DMS114 treated with DMSO at 0.1 percent for 48 hours (cell line): Measurements from ENCODE around the gene RPS6KC1.
"Not testable (repeated sequence)": the region's sequence is repeated elsewhere in the genome, so short reads cannot be mapped to it uniquely, and the experiment has no call there.

ENCODE experiments used
- DNase-seq: peaks from one replicate; lab custom pipeline; 2025; ENCODE audit not compliant: unreplicated experiment; lab: John Stamatoyannopoulos, UW

The RPS6KC1 gene

GRCh38 chr1:213138391-213138790 lies 87.3 kb downstream of the RPS6KC1 start:
- DNase-seq, result no peak

GRCh38 chr1:213138892-213139291 lies 87.9 kb downstream of the RPS6KC1 start:
- no peak for DNase-seq

DNA sequence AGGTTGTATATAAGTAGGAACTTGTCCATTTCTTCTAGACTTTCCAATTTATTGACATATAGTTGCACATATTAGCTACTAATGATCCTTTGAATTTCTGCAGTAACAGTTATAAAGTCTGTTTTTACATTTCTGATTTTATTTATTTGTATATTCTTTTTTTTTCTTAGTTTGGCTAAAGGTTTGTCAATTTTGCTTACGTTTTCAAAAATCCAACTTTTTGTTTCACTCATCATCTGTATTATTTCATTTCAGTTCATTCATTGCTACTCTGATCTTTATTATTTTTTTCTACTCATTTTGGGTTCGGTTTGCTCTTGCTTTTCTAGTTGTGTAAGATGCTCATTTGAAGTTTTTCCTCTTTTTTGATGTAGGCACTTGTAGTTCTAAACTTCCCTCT lies 97.9 kb downstream of the RPS6KC1 start:
- DNase-seq, result no peak

GRCh38 chr1:213150090-213150489 lies 99.0 kb downstream of the RPS6KC1 start:
- not testable (repeated sequence) for DNase-seq

DNA sequence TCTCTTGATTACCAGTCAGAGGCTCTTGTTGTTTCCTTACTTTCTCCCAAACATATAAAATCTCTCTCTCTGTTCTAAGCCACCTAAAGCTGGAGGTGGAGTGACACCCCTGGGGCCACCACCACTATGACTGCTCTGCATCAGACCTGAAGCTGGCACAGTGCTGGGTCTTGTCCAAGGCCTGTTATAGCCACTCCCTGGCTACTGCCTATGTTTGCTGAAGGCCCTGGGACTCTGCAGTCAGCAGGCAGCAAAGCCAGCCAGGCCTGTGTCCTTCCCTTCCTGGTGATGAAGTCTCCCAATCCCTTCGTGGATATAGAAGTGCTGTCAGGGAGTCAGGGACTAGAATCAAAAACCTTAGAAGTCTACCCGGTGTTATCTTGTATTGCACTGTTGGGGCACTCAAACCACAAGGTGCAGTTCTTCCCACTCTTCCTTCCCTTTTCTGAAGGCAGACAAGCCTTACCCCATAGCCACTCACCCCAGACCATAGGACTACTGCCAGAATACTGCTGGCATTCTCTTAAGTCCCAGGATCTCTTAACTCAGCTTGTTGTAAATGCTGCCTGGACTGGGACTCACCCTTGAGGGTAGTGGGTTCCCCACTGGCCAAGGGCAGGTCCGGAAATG lies 103.1 kb downstream of the RPS6KC1 start:
- no peak for DNase-seq

- DNase-seq, result no peak
Measured at GRCh38 chr1:213159376-213159775, 108.3 kb downstream of the RPS6KC1 start.

DNA sequence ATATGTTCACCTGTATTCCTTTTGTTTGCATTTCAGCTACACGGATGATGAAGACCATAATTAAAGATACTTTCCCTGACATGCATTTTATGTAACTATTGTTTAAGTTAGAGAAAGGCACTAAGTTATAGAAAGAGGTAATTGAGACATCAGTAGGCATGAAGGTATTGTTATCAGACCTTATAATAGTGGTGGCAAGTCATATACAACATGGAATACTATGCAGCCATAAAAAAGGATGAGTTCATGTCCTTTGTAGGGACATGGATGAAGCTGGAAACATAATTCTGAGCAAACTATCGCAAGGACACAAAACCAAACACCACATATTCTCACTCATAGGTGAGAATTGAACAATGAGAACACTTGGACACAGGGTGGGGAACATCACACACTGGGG lies 109.4 kb downstream of the RPS6KC1 start:
- DNase-seq, result not testable (repeated sequence)

- no peak for DNase-seq
Measured at GRCh38 chr1:213162338-213162737, 111.3 kb downstream of the RPS6KC1 start.

DNA sequence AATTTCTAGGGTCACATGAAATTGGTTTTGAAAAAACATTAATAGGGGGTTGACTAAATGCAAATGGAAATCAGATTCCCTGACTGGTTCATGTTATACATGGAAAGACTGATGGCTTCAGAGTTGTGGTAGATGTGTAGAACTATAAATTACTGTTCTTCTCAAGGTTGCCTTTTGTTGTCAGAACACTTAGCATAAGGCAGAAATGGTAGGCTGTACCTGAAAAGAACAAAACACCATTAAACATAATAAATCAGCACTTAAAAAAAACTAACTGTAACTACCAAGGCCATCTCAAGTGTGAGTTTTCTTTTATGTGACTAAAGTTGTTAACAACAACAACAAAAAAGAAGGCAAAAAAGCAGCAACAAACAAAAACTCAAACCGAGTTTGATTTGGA lies 111.8 kb downstream of the RPS6KC1 start:
- no peak for DNase-seq

DNA sequence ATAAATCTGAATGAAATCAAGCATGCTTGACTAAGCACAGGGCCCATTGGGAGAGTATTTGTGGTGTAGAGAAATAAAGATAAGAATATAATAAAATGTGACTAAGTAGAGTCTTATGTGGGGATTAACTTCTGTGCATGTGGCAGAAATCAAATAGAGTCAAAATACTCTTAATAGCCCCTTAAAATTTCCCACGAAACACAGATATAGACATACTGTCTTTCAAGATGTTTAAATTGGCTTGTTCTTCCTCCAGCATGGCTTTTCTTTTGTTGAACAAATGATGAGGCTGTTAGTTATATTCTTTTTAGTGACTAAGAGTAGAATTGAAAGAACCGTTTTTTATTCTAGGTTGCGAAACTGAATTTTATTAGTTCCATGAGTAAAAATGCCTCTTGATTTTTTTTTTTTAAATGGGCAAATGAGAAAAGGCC lies 112.3 kb downstream of the RPS6KC1 start:
- DNase-seq, result no peak

DNA sequence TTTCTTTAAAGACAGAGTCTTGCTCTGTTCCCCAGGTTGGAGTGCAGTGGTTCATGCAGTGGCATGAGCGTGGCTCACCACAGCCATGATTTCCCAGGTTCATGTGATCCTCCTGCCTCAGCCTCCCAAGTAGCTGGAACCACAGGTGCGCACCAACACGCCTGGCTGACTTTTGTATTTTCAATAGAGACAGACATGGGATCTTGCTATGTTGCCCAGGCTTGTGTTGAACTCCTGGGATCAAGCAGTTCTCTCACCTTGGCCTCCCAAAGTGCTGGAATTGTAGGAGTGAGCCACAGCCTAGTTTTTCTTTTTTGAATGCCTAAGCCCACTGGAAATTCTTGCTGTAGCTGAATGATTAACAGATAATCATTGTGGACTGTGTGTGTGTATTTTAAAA lies 113.5 kb downstream of the RPS6KC1 start:
- DNase-seq, result no peak

DNA sequence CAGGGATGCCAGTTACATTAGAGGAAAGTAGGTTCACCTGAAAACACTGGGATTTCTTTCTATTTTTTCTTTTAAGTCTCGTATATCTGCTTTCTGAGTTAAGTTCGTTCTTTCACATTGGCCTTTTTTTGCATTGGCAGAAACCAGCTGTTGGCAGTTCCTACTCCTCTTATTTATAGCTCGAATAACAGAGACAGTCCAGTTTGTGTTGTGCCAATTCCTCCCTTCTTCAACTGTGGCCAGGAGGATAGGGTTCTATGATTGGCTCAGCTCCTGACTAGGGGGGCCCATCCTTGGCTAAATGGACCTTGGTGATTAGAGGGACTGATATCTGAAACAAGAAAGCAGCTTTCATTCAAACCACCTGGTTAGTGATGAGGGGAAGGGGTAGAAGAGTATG lies 115.8 kb downstream of the RPS6KC1 start:
- DNase-seq, result no peak

DNA sequence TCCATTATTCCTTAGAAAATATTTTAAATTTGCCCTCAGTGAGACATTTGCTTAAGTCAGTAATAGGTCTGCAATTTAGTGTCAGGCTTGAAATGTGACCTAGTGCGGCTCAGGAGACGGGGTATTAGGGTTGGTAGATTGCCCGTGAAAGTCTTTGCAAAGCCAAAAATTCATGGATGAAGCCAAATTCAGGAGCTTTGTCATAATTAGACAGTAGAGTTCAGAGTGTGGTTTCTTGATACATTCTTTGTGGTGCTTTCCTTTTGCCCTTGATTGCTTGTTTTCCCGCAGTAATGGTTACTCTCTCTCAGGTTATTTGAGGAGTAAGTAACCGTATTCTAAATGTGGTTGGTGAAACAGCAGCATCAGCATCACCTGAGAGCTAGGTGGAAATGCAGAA lies 120.7 kb downstream of the RPS6KC1 start:
- no peak for DNase-seq

DNA sequence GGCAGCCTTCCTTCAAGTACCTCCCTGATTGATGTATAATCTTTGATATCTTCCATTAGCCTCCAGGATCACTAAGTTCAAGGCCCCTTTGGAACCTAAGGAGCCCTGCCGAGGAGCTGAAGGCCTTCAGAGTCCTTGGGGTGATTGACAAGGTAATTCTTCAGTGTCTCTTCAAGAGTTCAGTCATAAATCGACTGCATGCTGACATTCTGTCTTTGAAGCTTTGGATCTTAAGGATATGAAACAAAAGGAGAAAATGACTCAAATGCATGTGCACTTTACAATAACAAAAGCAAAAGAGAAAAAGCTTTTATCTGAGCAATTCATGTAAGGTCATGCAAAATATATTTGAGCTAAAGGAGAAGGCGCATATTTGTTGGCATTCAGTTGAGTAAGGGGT lies 125.3 kb downstream of the RPS6KC1 start:
- no peak for DNase-seq

GRCh38 chr1:213179784-213180183 lies 128.7 kb downstream of the RPS6KC1 start:
- DNase-seq, result no peak

- no peak for DNase-seq
Measured at GRCh38 chr1:213180833-213181232, 129.8 kb downstream of the RPS6KC1 start.

DNA sequence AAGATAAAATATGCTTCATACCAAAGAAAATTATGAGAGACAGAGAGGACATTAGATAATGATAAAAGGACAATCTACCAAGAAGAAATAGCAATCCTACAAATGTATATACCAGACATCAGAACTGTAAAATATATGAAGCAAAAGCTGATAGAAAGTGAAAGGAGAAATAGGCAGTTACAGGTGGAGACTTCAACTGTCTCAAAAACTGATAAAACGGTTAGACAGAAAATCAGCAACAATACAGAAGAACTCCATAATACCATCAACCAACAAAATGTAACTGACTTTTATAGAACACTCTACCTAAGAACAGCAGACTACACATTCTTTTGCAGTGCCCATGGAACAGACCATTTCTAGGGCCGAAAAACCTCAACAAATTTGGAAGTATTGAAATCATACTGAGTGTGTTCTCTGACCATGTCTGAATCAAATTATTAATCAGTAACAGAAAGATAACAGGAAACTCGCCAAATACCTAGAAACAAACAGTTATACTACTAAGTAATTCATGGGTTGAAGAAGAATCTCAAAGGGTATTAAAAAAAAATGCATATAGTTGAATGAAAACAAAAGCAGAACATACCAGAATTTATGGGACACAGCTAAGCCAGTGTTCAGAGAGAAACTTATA lies 132.1 kb downstream of the RPS6KC1 start:
- no peak for DNase-seq

DNA sequence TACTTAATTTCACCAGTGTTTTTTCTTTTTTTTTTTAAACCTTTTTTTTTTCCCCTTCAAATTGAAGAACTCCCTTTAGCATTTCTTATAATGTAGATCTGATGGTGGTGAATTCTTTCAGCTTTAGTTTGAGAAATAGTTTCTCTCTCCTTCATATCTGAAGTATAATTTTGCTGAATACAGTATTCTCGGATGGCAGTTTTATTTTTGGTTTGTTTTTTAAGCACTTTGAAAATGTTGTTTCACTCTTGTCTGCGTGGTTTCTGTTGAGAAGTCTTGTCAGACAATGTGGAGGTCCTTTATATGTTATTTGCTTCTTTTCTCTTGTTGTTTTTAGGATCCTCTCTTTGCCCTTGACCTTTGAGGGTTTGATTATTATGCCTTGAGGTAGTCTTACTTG lies 135.1 kb downstream of the RPS6KC1 start:
- no peak for DNase-seq

DNA sequence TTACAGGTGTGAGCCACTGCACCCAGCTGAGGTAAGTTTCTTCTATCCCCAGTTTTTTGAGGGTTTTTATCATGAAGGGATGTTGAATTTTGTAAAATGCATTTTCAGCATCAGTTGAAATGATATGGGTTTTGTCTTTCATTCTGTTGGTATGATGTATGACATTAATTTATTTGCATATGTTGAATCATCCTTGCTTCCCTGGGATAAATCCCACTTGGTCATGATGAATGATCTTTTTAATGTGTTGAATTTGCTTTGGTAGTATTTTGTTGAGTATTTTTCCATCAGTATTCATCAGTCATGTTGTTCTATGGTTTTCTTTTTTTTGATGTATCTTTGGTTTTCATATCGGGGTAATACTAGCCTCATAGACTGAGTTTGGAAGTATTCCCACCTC lies 141.0 kb downstream of the RPS6KC1 start:
- DNase-seq, result no peak

- DNase-seq, result no peak
Measured at GRCh38 chr1:213194383-213194782, 143.3 kb downstream of the RPS6KC1 start.

DNA sequence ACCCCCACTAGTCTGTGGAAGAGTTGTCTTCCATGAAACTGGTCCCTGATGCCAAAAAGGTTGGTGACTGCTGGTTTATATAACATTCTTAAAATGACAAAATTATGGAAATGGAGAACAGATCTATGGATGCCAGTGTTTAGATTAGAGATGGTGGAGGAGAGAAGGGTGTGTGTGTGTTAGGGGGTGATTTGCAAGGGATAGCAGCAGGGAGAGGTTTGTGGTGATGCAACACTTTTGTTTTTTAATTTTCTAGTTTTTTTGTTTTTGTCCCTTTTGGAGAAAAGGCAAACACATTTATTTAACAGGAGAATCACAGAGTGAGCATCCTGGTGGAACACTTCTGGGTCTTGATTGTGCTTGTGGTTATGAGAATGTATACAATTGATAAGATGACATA lies 143.8 kb downstream of the RPS6KC1 start:
- no peak for DNase-seq

GRCh38 chr1:213196328-213197054 lies 145.4 kb downstream of the RPS6KC1 start:
- not testable (repeated sequence) for DNase-seq
